Fibroblast of lung (primary cell): ENCODE results near the gene MMRN1.

ENCODE experiments used
- CTCF ChIP-seq, 2 donors: IDR thresholded peaks in 1 of 2; conservative IDR thresholded peaks in 1 of 2; 1 replicate in 1 of 2; 2 replicates in 1 of 2; pipeline ENCODE4 v1.5.1; 2011 to 2012; ENCODE audit warnings: low read length in 2 of 2, control low read depth in 1 of 2, inconsistent platforms in 1 of 2, low read depth in 1 of 2, mild to moderate bottlenecking in 1 of 2
- EZH2 ChIP-seq: IDR thresholded peaks from 2 replicates; pipeline ENCODE4 v1.5.1; 2012; ENCODE audit warnings: low read length, control low read depth, mild to moderate bottlenecking; ENCODE audit errors: missing control alignments

- no peak for TF ChIP-seq CTCF (conservative IDR thresholded peaks at IDR 0.05 in 1 of 2, IDR thresholded peaks at IDR 0.05 in 1 of 2; ENCODE audit: low read depth in 1 of 2, low read length in 2 of 2)
- no peak for TF ChIP-seq EZH2
Observed at GRCh38 chr4:89913623-89914022, 19.0 kb downstream of the MMRN1 start.
